ENCODE measurements around the gene SNX11.

Gene SNX11

DNA sequence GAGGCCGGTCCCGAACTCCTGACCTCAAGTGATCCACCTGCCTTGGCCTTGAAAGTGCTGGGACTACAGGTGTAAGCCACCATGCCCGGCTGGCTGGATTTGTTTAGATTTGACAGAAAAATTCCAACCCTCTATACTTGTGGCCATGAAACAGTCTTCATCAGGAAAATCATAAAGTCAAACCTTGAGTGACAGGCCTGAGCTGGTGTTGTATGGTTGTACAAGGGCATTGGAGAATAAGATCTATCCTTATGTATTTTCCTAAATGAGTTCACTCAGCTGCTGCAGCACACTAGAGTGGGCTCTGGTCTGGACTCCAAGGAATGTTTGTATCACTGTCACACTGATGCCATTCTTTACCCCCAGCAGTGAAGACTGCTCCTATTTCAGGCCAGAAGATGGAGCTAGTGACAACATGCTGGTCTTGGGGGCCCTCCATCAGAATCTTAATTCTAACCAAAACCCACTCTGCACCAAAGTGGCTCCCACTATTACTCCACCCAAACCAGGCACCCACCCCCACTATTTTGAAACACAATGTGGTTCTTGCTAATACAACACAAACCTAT lies 27.4 kb downstream of the SNX11 start:
- DNase-seq: no peak

DNA sequence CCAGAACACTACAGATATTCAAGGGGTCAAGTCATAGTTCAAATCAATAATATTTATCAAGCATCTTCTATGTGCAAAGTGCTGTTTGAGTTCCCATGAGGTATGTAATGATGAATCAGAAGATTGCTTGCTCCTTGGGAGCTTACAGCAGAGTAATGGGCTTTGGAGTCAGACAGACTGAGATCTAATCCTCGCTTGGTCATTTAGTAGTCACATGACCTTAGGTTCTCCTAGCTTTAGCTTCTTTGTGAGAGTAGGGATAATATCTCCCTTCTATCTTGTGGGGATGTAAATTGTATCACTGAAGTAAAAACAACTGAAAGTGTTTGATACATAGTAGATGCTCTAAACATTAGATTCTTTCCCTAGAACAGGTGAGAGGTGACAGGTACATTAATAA lies 30.1 kb downstream of the SNX11 start:
- DNase-seq: no peak

DNA sequence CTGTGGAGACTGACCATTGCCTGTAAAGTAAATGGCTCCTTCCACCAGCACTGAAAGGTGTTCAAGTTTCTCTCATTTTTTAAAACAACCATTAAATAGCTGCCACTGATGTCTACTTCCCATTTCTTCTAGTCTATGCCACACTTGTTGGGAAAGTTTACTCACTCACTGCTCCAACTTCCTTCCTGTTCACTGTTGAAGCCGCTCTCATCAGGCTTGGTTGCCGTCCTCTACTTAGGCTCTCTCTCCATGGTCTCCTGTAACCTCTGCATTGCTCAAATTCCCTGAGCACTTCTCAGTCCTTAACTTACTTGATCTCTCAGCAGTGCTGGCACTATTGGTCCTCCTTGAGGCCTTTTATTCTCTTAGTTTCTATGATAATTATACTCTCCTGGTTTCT lies 32.4 kb downstream of the SNX11 start:
- no peak for DNase-seq

DNA sequence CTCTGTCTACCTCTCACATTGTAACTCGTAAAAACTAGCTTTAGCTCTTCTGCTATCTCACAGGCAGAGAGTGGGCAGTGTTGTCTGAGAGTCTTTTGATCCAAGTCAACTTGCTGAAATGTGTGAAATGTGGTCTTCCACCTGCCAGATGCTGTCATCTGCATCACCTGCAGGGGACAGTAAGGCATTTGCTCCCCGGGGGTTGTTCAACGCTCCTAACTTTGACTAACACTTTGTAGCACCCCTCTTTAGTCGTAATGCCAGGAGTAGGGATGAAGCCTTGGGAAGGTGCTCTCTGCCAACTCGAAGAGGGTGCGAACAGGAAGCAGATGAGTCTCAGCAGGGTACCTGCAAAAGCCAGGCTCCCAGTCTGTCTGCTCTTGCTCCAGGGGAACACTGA lies 36.1 kb downstream of the SNX11 start:
- no peak for DNase-seq

DNA sequence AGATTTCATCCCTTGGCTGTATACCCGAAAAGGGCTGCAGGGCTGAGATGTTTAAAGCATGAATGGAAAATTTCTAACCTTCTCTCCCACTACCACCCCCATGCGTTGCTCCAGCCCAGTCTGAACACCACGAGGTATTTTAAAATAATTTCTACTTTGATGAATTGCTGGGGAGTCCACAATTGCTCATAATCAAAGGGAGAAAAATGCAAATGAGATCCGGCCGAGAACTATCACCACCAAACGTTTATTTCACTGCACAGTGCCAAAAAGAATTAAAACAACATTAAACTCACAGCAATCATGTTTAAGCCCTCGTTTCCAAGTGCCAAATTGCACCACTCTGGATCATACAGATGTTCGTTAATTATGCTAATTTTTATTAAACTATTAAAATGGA lies 36.7 kb downstream of the SNX11 start:
- DNase-seq: no peak

DNA sequence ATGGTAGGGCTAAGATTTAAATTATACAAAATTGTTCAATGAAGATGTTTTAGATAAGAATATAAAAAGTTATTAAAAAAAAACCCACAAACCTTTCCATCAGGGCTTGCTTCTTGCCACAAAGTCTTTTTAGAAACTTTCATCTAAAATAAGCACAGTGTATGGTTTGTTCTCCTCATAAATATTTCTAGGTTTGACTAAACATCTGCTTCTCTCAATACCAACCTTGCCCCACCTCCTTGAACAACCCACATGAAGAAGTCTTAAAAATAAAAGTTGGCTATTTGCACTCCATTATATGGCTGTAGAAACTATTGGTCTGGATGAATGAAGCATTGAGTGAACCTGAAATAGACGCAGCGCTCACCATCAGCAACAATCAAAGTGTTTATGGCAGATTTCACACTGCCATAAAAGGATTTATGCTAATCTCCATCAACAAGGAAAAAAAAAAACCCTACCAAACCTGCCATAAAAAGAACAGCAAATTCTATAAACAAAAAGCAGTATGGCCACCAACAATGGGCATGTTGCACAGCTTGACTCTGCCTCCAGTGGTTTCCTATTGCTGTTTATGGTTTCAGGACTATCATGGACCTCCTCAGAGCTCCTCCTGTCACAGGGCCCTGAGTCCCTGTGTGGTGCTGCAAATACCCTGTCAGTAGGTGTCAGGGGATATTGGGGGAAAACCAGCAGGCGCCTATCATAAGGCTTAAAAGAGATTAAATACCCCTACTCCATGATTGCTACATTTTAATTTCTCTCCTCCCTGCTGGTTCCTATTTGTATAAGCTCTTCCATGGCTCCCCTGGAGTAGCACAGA lies 37.6 kb downstream of the SNX11 start:
- no peak for DNase-seq

DNA sequence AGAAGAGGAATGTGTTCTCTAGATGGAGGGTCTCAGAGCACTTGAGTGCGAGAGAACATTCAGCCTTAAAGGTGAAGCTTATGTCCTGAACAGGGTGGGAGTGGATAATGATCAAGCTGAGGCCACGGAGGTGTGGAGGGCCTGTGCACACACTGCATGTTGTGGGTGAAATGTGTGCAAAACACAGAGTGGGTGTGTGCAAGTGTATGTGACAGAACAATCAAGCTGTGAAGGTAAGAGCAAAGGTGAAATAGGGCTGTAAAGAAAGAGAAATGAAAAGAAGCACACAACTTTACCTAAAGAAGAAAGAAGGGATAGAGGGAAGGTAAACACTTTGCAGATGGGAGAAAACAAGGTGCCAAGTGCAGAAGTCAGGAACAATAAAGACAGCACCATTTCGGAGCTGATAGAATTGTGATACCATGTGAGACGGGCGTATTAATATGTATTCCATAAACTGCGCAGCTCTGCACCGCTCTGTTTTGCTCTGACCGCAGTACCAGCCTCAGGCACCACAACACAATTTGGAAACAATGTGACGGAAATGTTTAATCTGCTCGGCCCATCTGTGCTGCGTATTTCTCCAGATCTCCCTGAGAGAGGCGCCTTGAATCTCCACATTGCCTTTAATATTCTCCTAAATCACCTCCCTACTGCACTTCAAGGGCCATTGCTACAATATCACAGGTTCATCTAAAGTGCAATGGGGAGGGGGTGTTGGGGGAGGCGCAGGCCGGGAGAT lies 40.6 kb downstream of the SNX11 start:
- no peak for DNase-seq

DNA sequence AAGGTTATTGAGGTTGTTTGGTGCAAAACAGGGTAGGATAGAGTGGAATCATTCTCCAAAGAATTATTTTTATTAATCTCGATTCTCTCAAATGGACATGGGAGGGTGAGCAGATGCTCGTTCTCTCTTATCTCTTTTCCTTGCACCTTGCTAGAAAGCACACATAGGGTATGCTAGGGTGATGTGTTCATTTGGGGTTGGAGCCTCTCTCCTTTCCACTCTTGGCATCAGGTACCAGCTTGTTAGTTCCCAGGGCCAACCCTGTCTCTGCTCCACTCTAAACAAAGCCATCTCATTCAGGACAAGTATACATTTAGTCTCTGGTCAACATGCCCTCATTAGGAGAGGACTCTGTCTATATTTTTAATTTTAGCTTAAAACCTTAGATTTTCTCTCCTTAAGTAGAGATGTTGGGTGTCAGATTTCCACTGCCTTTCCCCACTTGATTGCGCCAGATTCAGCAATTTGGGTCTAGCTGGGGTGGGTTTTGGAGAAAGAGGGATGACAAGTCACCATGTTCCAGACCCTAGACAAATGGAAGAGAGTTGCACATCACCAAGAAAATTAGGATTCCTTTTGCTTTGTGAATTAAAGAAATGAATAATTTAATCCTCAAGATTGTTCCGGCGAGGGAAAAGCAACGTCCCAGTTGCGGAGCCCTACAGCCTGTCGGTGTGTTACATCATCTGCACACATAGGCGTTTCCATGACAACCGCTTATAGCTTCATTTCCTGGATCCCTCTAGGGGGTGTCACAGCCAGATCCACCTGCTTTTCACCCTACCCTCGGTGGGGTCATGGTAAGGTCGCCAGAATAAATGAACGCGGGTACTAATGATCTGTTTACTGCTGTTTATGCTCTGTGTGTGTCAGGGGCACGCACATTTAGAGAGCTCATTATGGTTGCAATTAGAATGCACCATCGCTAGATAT lies 41.6 kb downstream of the SNX11 start:
- no peak for DNase-seq

DNA sequence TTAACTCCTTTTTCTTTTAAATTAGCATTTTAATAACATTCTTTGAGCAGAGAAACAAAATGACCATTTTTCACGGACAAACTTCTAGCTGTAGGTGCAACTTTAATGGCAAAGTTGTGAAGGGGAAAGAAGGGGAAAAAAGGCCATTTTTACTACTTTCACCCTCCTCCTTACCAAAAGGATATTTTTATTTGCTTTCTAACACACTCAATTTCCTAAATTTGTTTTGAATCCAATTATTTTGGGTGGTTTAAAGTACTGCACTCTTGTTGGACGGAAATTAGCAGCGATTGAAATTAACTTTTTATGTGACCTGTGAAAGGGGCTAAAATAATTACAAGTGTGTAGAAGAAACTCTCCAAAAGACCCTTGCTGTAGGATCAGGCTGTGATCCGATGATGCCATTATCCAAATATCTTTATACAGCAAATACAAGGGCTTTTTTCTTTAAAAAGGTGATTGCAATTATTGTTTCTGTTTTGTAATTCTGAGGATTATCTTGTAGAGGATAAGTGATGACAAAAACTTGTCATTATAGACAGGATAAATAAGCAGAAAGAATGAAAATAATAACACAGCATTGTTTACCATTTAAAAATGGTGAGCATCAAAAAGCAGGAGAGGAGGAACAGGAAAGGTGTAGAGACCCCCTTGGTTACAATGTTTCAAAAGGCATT lies 42.4 kb downstream of the SNX11 start:
- DNase-seq: no peak

DNA sequence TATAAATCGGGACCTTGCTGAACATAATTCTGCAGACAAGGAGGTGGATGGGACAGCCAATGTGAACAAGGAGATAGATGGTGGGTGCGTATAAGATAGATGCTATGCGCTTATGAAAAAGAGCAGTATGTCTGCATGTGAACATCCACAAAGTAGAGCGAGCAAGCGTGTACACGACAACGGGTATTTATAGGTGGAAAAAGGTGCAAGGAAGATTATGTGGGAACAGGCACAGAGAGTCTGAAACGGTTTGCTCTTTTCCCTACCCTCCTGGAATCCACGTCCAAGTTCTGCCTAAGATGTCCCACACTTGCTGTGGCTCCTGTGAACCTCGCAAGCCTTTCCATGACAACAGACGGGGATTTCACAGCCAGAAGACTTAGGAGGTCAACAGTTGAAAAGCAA lies 43.0 kb downstream of the SNX11 start:
- no peak for DNase-seq

DNA sequence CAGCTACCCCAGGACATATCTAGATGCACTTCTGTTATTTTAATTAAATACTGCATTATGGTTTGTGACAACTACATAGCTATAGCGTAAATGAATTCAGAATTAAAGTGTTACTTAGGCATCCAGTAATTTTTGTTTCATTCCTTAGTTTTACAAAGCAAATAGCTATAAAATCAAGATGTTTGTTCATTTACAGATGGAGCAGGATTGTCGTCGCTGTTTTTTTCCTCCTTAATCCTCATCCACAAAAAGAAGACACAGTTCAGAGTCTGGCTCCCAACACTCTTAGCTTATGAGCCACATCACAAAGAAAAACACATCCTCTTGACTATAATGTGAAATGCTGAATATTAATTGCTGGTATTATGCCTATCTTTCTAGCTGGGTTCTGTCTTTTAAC lies 43.7 kb downstream of the SNX11 start:
- DNase-seq: no peak

DNA sequence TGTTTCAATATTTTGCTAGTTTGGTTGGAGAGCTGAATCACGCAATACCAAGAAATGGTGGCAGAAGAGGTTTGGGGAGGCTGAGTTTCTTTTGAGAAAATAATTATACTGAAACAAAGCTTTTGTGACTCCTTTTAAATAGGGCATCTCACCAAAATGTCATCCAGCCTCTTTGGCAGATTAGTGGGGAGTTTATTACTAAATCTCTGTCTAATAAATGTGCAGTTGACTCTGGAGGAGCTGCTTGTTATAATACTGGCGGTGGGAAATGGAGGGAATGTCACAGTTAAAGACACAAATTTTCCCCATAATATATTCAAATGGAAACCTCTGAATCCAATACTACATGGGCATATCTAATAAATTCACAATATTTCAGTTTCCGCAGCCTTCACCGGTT lies 44.7 kb downstream of the SNX11 start:
- DNase-seq: no peak

DNA sequence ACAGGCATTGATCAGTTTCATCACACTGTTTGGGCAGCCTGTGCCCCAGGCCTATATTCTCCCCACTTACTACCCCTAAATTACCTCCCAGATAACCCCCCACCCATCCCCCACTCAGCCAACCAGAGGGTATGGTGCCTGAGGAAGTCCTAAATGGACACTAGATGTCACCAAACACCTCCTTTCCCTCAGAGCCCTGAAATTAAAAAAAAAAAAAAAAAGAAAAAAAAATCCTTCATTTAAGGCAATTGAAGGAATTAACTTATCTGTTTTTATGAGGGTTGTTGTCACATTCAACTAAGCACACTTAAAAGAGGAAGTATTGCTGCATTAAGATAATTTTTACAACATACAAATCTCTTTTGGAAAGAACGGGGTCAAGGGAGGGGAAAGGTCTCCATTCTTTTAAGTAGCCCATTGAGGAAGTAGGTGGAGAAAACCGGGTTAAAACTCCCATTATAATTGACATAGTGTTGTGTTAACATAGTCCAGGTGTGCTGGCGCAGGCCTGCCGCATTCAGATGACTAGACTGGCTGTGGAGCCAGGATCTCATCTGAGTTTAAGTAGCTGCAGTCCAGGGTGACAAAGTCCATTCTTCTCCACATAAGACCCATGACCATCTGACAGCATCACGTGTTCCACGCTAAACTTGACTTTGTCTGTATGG lies 46.3 kb downstream of the SNX11 start:
- DNase-seq: no peak

DNA sequence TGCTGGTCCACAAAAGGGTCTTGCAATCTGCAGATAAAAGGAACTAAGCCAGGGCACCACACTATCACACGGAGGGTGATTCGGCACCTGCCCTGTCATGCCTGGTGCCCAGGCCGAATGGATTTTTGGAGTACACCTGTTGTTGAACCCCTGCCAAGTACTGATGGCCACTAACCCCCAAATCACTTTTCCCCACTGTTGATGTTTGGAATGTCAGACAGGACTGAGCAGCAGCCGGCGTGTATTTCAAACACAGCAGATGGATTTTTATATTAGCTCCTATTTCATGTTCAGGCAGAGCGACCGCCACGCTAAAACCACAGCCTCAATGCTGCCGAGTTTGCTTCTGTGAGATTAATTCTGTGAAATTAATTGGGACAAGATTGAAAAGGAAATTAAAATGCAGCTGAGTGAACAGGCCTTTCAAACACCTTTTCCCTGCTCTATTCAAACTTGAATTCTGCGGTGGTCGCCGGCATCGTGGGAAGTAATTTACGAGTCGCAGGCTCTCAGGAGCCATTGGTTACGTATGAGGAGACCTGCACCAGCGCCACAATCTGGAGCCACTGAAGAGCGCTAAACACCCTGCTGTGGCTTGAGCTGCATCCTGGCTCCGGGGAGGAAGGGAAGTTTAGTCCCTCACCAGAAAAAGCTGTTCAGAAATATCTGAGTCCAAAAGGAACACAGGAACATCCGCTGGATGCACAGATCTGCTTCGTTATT lies 48.5 kb downstream of the SNX11 start:
- DNase-seq: no peak

DNA sequence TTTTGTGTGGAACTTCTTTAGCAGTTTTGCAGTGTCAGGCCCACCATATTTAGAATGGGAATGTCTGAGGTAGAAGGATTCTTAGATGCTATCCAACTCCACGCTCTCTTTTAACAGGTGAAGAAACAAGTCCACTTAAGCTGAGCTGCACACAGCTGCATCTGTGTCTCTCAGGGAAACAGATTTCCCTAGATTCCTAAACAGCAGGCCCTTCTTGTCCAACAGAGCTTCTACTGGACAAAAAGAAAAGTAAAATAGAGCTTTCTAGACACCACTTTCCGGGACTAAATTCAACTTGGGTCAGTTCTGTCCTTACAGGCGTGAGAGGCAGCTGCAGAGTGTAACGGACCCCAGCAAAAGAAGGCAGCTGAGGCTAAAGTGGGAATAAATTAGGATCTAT lies 51.7 kb downstream of the SNX11 start:
- no peak for DNase-seq

DNA sequence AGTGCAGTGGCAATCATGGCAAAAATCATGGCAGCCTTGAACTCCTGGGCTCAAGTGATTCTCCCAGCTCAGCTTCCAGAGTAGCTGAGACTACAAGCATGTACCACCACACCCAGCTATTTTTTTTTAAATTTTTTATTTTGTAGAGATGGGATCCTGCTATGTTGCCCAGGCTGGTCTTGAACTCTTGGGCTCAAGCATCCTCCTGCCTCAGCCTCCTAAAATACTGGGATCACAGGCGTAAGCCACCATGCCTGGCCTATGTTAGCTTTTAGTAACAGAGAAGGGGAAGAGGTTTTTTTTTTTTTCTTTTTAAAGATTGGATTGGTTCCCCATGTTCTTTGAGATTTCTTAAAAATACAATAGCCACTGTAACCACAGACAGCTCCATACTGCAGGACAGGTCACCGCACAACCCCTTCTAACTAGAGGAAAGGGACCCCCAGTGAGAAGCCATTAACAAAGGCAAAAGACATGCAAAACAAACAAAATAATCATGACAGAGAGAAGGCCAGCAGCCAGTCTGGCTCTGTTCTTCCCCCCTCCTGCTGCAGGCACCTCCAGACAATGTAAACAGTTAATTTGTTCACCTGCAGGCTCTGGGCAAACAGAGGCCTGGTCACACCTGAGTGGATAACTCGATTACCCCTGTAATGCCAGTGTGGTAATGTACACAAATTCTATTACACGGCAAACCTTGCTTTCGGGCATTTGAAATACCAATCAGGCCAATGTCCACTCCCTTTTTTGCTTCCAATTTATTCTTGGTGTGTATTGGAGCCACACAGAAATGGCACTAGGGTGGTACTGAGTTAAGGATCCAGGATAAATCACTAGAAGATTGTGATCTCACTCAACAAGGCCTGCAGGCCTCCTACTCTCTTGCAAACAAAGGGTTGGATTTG lies 52.9 kb downstream of the SNX11 start:
- DNase-seq: no peak

DNA sequence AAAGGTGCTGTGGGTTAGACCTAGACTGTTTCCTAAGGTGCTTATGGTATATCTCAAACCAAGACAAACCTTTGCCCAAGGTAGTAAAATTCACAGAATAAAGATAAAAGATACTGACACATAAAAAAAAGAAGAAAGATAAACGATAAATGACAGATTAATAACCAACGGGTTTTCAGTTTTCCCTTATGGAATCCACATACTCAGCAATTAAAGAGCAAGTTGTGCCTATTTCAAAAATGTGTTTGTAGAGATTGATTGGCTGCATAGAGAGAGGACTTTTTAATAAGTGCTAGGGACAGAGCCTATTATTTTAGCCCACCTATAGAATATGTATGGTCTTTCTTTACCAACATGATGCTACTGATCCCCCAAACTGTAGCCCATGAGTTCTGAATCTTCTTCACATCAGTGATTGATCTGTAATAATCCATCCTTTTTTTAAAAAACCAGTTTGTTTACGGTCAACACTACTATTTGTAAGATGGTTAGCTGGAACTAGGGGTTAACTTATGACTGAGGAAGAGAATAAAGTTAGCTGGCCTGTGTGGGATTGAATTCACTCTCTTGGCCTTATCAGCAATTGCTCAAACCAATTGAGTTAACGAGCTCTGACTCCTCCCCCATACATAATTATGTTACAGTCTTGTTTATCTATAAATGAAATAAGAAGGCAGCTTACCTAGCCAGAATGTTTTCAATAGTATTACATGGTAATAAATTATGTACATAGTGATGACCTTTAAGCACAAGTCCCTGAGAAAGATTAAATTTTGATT lies 53.8 kb downstream of the SNX11 start:
- DNase-seq: no peak

DNA sequence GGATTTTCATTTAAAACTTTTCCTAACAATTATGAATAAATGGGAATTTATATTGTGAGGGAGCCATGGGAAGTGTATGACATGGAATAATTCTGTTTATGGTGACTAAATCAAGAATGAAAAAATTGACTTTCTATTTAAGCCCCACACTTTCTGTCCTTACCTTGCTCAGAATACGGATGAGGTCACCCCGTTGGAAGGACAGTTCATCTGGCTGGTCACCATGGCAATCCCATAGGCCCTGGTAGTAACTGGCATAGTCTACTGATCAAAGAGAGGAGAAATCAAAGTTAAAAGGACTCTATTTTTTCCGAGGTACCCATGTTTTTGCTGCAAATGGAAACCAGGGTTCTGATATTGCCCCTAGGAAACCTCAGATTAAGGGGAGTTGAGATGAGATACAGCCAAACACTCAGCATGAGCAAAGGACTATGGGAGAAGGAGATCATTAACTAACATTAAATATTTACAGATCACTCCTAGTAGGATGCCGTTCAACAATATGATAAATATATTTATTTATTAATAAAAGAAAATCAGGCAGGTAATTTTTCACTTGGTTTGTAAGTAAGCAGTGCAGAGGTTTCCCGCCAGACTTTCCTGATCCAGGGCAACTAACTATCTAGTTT lies 54.9 kb downstream of the SNX11 start:
- DNase-seq: no peak
